ENCODE data around the gene CPNE7. TPM values are rescaled to one million over a fixed set of nuclear protein-coding genes. Genes with fewer than 3 reads are reported as not detected.

CPNE7 gene
- total and polyA plus RNA-seq, 2 of the 13 experiments (the other 11 are each of a cell fraction or from before 2014, with no cell fraction given): 0.59 TPM; not detected in 1

GRCh38 chr16:89572073-89572484 lies 3.5 kb upstream of the CPNE7 start (continued):
- TF ChIP-seq ZNF567 (CRISPR knock-in tag; IDR thresholded peaks at IDR 0.05; ENCODE audit: borderline replicate concordance) (0 out of 2 replicates have a peak, but pooled peaks have one; percentile 25), CHD4 (IDR thresholded peaks at IDR 0.05; ENCODE audit: borderline replicate concordance, low read length) (no peak), ZNF18 (CRISPR knock-in tag; IDR thresholded peaks at IDR 0.05; ENCODE audit: insufficient replicate concordance) (no peak), FOXJ3 (CRISPR knock-in tag; IDR thresholded peaks at IDR 0.05; ENCODE audit: borderline replicate concordance) (no peak), ATF7 (IDR thresholded peaks at IDR 0.05) (no peak), ATF7 (CRISPR knock-in tag; IDR thresholded peaks at IDR 0.05) (no peak), ZNF746 (CRISPR knock-in tag; IDR thresholded peaks at IDR 0.05) (no peak), ZNF550 (CRISPR knock-in tag; IDR thresholded peaks at IDR 0.05; ENCODE audit: borderline replicate concordance) (0 out of 2 replicates have a peak, but pooled peaks have one; percentile 69), THRA (CRISPR knock-in tag; IDR thresholded peaks at IDR 0.05; ENCODE audit: borderline replicate concordance) (no peak)

Data from HepG2 (cell line).